IMR-90 (cell line): ENCODE results near the gene IL16. TPM values are rescaled to one million over a fixed set of nuclear protein-coding genes. Genes with fewer than 3 reads are reported as not detected.
A peak's percentile ranks its signal among the peaks of the same experiment; 100 is the strongest.

Source experiments
- ATAC-seq: fragments of 200-7000 bp; cut with Tn5 transposase; 2 replicates; pipeline ENCODE4 v1.9.1; 2020; ENCODE audit warnings: low read depth, mild to moderate bottlenecking, moderate library complexity
- BruUV-seq: library from RNA; stranded (reverse); fragments of 400-500 nt; replicated peaks from 2 replicates; lab custom pipeline; 2021; lab: Mats Ljungman, UMichigan
- CTCF ChIA-PET: fragments of 300-600 bp; formaldehyde crosslinking; extraction: SDS; loops from one replicate; lab custom pipeline; 2021; ENCODE audit warnings: antibody characterized with exemption; lab: Yijun Ruan, JAX
- POLR2A ChIA-PET: fragments of 300-600 bp; sonication (Branson Sonifier 250); formaldehyde crosslinking; loops from one replicate; lab custom pipeline; 2022; ENCODE audit warnings: antibody characterized with exemption; ENCODE audit not compliant: unreplicated experiment; lab: Charles Lee
- DNase-seq: peaks from one replicate; pipeline ENCODE4 v3.0.0; 2013
- H2AFZ ChIP-seq: replicated peaks from 2 replicates; pipeline ENCODE3; 2013; ENCODE audit warnings: low read length, mild to moderate bottlenecking; ENCODE audit not compliant: poor library complexity
- H2AK5ac ChIP-seq: 2 replicates; pipeline ENCODE4 v1.6.1; 2013; ENCODE audit warnings: low read depth, low read length, inconsistent platforms
- H2AK9ac ChIP-seq: replicated peaks from 2 replicates; pipeline ENCODE3; 2013; ENCODE audit warnings: mild to moderate bottlenecking, low read depth, low read length, moderate library complexity; ENCODE audit not compliant: poor library complexity
- H2BK120ac ChIP-seq: 2 replicates; pipeline ENCODE4 v1.6.1; 2013; ENCODE audit warnings: low read depth, low read length, inconsistent platforms
- H2BK15ac ChIP-seq: 3 replicates; pipeline ENCODE4 v1.6.1; 2013; ENCODE audit warnings: low read depth, low read length, inconsistent platforms
- H2BK20ac ChIP-seq: 2 replicates; pipeline ENCODE4 v1.6.1; 2013; ENCODE audit warnings: low read depth, mild to moderate bottlenecking, inconsistent platforms, low read length, moderate library complexity
- H2BK5ac ChIP-seq: 2 replicates; pipeline ENCODE4 v1.6.1; 2013; ENCODE audit warnings: mild to moderate bottlenecking, low read depth, low read length, inconsistent platforms; ENCODE audit not compliant: poor library complexity, severe bottlenecking
- H3K14ac ChIP-seq: replicated peaks from 2 replicates; pipeline ENCODE4 v1.6.1; 2013; ENCODE audit warnings: low read depth, low read length, inconsistent platforms
- H3K18ac ChIP-seq: 2 replicates; pipeline ENCODE4 v1.6.1; 2013; ENCODE audit warnings: low read depth, low read length, control low read depth
- H3K23ac ChIP-seq: 2 replicates; pipeline ENCODE4 v1.6.1; 2013; ENCODE audit warnings: low read depth, low read length, inconsistent platforms
- H3K27ac ChIP-seq: 2 replicates; pipeline ENCODE4 v1.5.1; 2013; ENCODE audit warnings: mild to moderate bottlenecking, control low read depth, low read length; ENCODE audit not compliant: insufficient read depth
- H3K27me3 ChIP-seq: 2 replicates; pipeline ENCODE4 v1.6.1; 2013; ENCODE audit warnings: low read length; ENCODE audit not compliant: control insufficient read depth, insufficient read depth
- H3K36me3 ChIP-seq: 2 replicates; pipeline ENCODE4 v1.6.1; 2013; ENCODE audit warnings: low read length, mixed read lengths; ENCODE audit not compliant: control insufficient read depth, insufficient read depth
- H3K4ac ChIP-seq: 2 replicates; pipeline ENCODE4 v1.6.1; 2013; ENCODE audit warnings: low read depth, low read length, inconsistent platforms
- H3K4me1 ChIP-seq: 2 replicates; pipeline ENCODE4 v1.6.1; 2013; ENCODE audit warnings: low read length, mixed read lengths; ENCODE audit not compliant: control insufficient read depth, insufficient read depth
- H3K4me2 ChIP-seq: 2 replicates; pipeline ENCODE4 v1.6.1; 2013; ENCODE audit warnings: low read depth, mild to moderate bottlenecking, control low read depth, low read length, moderate library complexity
- H3K4me3 ChIP-seq: 2 replicates; pipeline ENCODE4 v1.5.1; 2013; ENCODE audit warnings: low read depth, mild to moderate bottlenecking, control low read depth, low read length, moderate library complexity; ENCODE audit not compliant: insufficient read depth
- H3K56ac ChIP-seq: 2 replicates; pipeline ENCODE4 v1.6.1; 2013; ENCODE audit warnings: low read length, inconsistent platforms; ENCODE audit not compliant: insufficient read depth; ENCODE audit errors: extremely low read depth
- H3K79me1 ChIP-seq, 2 experiments: 2 replicates each; pipeline ENCODE4 v1.6.1; 2013; ENCODE audit warnings: low read length in 2 of 2, inconsistent platforms in 1 of 2, low read depth in 1 of 2
- H3K9ac ChIP-seq: 2 replicates; pipeline ENCODE4 v1.6.1; 2013; ENCODE audit warnings: low read depth, low read length, control low read depth
- H3K9me1 ChIP-seq: 2 replicates; pipeline ENCODE4 v1.6.1; 2013; ENCODE audit warnings: low read length, inconsistent platforms; ENCODE audit not compliant: insufficient read depth
- H3K9me3 ChIP-seq: 2 replicates; pipeline ENCODE4 v1.6.1; 2013; ENCODE audit warnings: low read length; ENCODE audit not compliant: control insufficient read depth, insufficient read depth
- H4K20me1 ChIP-seq: 2 replicates; pipeline ENCODE4 v1.6.1; 2013; ENCODE audit warnings: low read length, inconsistent platforms; ENCODE audit not compliant: insufficient read depth
- H4K5ac ChIP-seq: 2 replicates; pipeline ENCODE4 v1.6.1; 2013; ENCODE audit warnings: mild to moderate bottlenecking, low read depth, low read length, control low read depth
- H4K8ac ChIP-seq, 2 experiments: 2 replicates each; pipeline ENCODE4 v1.6.1; 2013; ENCODE audit warnings: low read depth in 2 of 2, low read length in 2 of 2, control low read depth in 1 of 2, inconsistent platforms in 1 of 2
- H4K91ac ChIP-seq: 2 replicates; pipeline ENCODE4 v1.6.1; 2013; ENCODE audit warnings: low read depth, low read length, inconsistent platforms; ENCODE audit not compliant: insufficient read depth
- BHLHE40 ChIP-seq: fragments of 150-350 bp; IDR thresholded peaks from 2 replicates; pipeline ENCODE4 v1.6.1; 2016; ENCODE audit warnings: mild to moderate bottlenecking, low read depth, low read length
- CEBPB ChIP-seq: IDR thresholded peaks from 2 replicates; pipeline ENCODE4 v1.6.1; 2012; ENCODE audit warnings: low read depth, low read length, improper control_type of control experiment
- CHD1 ChIP-seq: IDR thresholded peaks from 2 replicates; pipeline ENCODE4 v1.6.1; 2012; ENCODE audit warnings: low read depth, low read length, improper control_type of control experiment
- CTCF ChIP-seq: conservative IDR thresholded peaks from 2 replicates; pipeline ENCODE4 v1.5.1; 2012; ENCODE audit warnings: mild to moderate bottlenecking, low read depth, low read length, improper control_type of control experiment
- ELK1 ChIP-seq: fragments of 150-350 bp; IDR thresholded peaks from 2 replicates; pipeline ENCODE4 v1.6.1; 2016; ENCODE audit warnings: low read depth, mild to moderate bottlenecking, low read length, moderate library complexity, borderline replicate concordance
- FOS ChIP-seq: fragments of 150-350 bp; IDR thresholded peaks from 2 replicates; pipeline ENCODE4 v1.6.1; 2016; ENCODE audit warnings: low read depth, low read length
- MAFK ChIP-seq: IDR thresholded peaks from 2 replicates; pipeline ENCODE4 v1.6.1; 2012; ENCODE audit warnings: low read depth, low read length, improper control_type of control experiment
- MAZ ChIP-seq: IDR thresholded peaks from 2 replicates; pipeline ENCODE4 v1.6.1; 2012; ENCODE audit warnings: low read depth, mild to moderate bottlenecking, low read length, improper control_type of control experiment, moderate library complexity, borderline replicate concordance
- MXI1 ChIP-seq: IDR thresholded peaks from 2 replicates; pipeline ENCODE4 v1.6.1; 2012; ENCODE audit warnings: low read depth, mild to moderate bottlenecking, low read length, moderate library complexity, borderline replicate concordance
- NFE2L2 ChIP-seq: fragments of 150-350 bp; IDR thresholded peaks from 2 replicates; pipeline ENCODE4 v1.6.1; 2016; ENCODE audit warnings: low read depth, mild to moderate bottlenecking, low read length
- POLR2A ChIP-seq: IDR thresholded peaks from 2 replicates; pipeline ENCODE4 v1.6.1; 2012; ENCODE audit warnings: mild to moderate bottlenecking, low read depth, low read length
- RAD21 ChIP-seq: IDR thresholded peaks from 2 replicates; pipeline ENCODE4 v1.6.1; 2012; ENCODE audit warnings: low read length, improper control_type of control experiment
- RCOR1 ChIP-seq: IDR thresholded peaks from 2 replicates; pipeline ENCODE4 v1.6.1; 2012; ENCODE audit warnings: mild to moderate bottlenecking, low read length, improper control_type of control experiment; ENCODE audit not compliant: insufficient replicate concordance
- SMC3 ChIP-seq: fragments of 150-350 bp; IDR thresholded peaks from 2 replicates; pipeline ENCODE4 v1.6.1; 2016; ENCODE audit warnings: low read depth, mild to moderate bottlenecking, antibody characterized with exemption, low read length, moderate library complexity
- USF2 ChIP-seq: fragments of 150-350 bp; IDR thresholded peaks from 2 replicates; pipeline ENCODE4 v1.6.1; 2017; ENCODE audit warnings: mild to moderate bottlenecking, antibody characterized with exemption, low read length, low read depth
- WGBS, 2 experiments: methylation state at CpG; one replicate each; pipeline versions ENCODE4 v1.1.5 to v1.1.7; 2013; ENCODE audit warnings: missing lambda C conversion rate in 2 of 2; ENCODE audit not compliant: insufficient read length in 1 of 2; ENCODE audit errors: extremely low coverage in 2 of 2; 5-methylcytosine and 5-hydroxymethylcytosine counted together
- dilution Hi-C: fragments of 300-500 bp; cut with HindIII; formaldehyde crosslinking; loops from one replicate; pipeline ENCODE4 v1.14.3; 2018; ENCODE audit warnings: low sequenced_read_pairs; ENCODE audit not compliant: unreplicated experiment
- in situ Hi-C: fragments of 300-500 bp; cut with MboI; formaldehyde crosslinking; loops from 3 replicates; pipeline ENCODE4 v1.14.3; 2019; ENCODE audit warnings: low sequenced_read_pairs, inconsistent platforms, mixed read lengths
- intact Hi-C: fragments of 100-400 bp; cut with micrococcal nuclease; formaldehyde crosslinking; loops from 2 replicates; pipeline ENCODE4 v1.10.0; 2022
- polyA plus RNA-seq, 3 experiments: library from polyadenylated mRNA; depleted of rRNA; stranded (reverse); fragments of >200 nt; gene quantifications; 2 replicates each; pipeline ENCODE4 v1.2.3, GENCODE V29; 2012; ENCODE audit warnings: low replicate concordance in 1 of 3
- total RNA-seq: library from RNA; depleted of rRNA; stranded (reverse); fragments of >200 nt; gene quantifications from 2 replicates; pipeline ENCODE4 v1.2.3, GENCODE V29; 2012

The IL16 gene
- total and polyA plus RNA-seq, 2 of the 4 experiments (the other 2 are of a cell fraction): 0.18 to 0.27 TPM

DNA sequence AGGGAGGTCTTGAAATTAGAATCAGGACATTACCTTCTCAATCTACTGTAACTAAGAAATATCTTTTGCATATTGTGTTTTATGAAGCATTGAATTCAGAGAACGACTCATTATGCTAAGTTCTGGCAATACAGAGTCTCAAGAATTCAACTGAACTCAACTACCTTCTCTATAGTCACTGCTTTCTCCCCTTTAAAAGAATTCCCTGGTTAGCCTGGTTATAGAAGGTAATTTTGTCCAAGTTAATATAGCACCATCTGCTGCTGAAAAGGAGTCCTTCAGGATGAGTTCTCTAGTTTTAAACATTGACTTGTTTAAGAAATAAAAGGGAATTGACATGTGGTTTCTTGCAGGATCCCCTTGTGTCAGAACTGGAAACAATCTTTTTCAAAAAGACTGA lies 60.2 kb downstream of the IL16 start:
- TF ChIP-seq ELK1 (no peak), RCOR1 (no peak), BHLHE40 (no peak), NFE2L2 (no peak), SMC3 (peak; percentile 91), USF2 (no peak), MAZ (no peak), MXI1 (no peak), POLR2A (no peak), MAFK (no peak), CHD1 (no peak), RAD21 (peak; percentile 72), FOS (no peak), CTCF (peak; percentile 74), CEBPB (no peak)
- Histone ChIP-seq H3K79me1 (0 out of 4 replicates have a peak, but pooled peaks cover 0 to 3% of the 10 kb centered on the region in 2 experiments), H3K9ac (no peak overlapping the region), H3K36me3 (peaks cover 2% of the 10 kb centered on the region; the same call in 1 of the 2 replicates), H3K4me3 (no peak overlapping the region), H2AK5ac (no peak overlapping the region), H2BK5ac (peak overlapping the region; percentile 31), H4K91ac (no peak overlapping the region), H2AK9ac (no peak overlapping the region), H2BK20ac (peak overlapping the region; percentile 62), H3K23ac (no peak overlapping the region), H3K56ac (no peak overlapping the region), H2BK120ac (peak overlapping the region; percentile 79; the same call in 1 of the 2 replicates), H3K27ac (no peak overlapping the region), H4K5ac (no peak overlapping the region), H4K20me1 (no peaks in the 10 kb centered on the region), H3K9me1 (peaks cover 8% of the 10 kb centered on the region), H3K27me3 (no peaks in the 10 kb centered on the region), H3K4me1 (peaks cover 13% of the 10 kb centered on the region), H3K18ac (no peak overlapping the region), H3K4me2 (no peak overlapping the region), H4K8ac (no peak overlapping the region), H3K4ac (peak overlapping the region; percentile 41; the same call in 1 of the 2 replicates), H3K9me3 (no peaks in the 10 kb centered on the region), H3K14ac (0 out of 2 replicates have a peak overlapping the region, but pooled peaks have one; percentile 34), H2AFZ (no peak overlapping the region), H2BK15ac (no peak overlapping the region)
- in situ Hi-C loops (no loop called here), intact Hi-C loops (loop anchor here (1.0 to 2.0 kb wide), 3 partner anchors 68 to 150 kb away; no protein-coding TSS in a partner anchor), dilution Hi-C loops (no loop called here)
- CTCF ChIA-PET: interaction anchor here (1.0 kb wide), 1 partner anchor 144 kb away, joined by 3 read pairs; no protein-coding TSS in a partner anchor
- ATAC-seq (peak; percentile 81), DNase-seq (peak; percentile 73)
- no CpG with 5 or more reads among the region's 1 CpG for WGBS, 2 experiments
- POLR2A ChIA-PET: no interaction called here
- no TSS peak for BruUV-seq
